ENCODE results near the gene GALNT9. TPM values are rescaled to one million over a fixed set of nuclear protein-coding genes. Genes with fewer than 3 reads are reported as not detected.

GALNT9 gene
- total and polyA plus RNA-seq, 10 donors: 0.20 to 2.4 (median 0.84) TPM

DNA sequence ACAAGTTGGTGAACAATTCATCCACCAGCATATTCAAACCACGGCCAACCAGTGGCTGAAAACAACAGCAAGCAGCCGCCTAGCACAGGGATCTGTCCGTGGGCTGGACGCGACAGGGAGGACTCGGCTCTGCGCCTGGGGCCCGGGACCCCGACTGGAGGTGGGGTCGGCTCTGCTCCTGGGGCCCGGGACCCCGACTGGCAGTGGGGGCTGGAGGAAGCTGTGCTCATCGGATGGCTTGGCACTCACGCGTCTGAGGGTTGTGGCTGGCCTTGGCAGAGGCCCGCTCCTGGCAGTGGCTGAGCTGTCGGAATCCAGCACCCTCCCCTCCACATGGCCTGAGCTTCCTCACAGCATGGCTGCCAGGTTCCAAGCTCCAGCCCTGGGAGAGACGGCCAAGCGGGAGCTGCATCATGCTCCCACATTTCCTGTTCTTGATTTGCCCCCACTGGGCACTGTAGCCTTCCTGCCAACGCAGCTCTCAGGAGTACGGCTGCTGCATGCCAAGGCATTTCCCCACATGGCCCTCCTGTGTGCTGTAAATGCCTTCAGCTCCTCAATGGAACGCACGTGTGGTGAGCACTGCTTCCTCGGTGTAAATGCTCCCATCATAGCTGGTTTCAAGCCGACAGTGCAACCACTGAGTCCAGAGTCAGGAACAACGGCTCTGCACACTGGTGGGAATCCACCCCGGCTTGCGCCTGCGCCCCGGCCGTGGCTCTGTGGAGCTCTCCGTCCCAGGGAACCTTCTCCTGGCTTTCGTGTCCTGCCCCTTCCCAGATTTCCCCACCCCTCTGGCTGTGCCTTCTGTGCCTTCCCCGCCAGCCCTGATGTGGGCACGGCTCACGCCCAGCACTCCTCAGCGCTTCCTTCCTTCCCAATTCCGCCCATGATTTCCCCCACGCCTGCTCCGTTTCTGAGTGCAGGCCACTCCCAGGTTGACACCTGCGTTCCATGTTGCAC lies 7.3 kb upstream of the GALNT9 start:
- Histone ChIP-seq H3K9me3 (no peaks in the 10 kb centered on the region), H3K27ac (no peak overlapping the region), H3K4me3 (no peak overlapping the region), H3K4me1 (peaks cover 0 to 4% (median 0%) of the 10 kb centered on the region in 6 donors), H3K36me3 (no peaks in the 10 kb centered on the region), H3K27me3 (replicated peaks in 1 of 7) (peaks cover 0 to 99% (median 17%) of the 10 kb centered on the region in 7 donors)
- 85 to 89% (median 86%) methylated on average over 36 to 41 of the region's 41 CpGs for WGBS, 5 donors
- no peak for DNase-seq
- intact Hi-C loops (cut with DNase I; ENCODE audit: low total_unique reads): no loop called here
- no peak for TF ChIP-seq POLR2A (IDR thresholded peaks at IDR 0.05)
- TF ChIP-seq, protein P1, sequence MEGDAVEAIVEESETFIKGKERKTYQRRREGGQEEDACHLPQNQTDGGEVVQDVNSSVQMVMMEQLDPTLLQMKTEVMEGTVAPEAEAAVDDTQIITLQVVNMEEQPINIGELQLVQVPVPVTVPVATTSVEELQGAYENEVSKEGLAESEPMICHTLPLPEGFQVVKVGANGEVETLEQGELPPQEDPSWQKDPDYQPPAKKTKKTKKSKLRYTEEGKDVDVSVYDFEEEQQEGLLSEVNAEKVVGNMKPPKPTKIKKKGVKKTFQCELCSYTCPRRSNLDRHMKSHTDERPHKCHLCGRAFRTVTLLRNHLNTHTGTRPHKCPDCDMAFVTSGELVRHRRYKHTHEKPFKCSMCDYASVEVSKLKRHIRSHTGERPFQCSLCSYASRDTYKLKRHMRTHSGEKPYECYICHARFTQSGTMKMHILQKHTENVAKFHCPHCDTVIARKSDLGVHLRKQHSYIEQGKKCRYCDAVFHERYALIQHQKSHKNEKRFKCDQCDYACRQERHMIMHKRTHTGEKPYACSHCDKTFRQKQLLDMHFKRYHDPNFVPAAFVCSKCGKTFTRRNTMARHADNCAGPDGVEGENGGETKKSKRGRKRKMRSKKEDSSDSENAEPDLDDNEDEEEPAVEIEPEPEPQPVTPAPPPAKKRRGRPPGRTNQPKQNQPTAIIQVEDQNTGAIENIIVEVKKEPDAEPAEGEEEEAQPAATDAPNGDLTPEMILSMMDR (IDR thresholded peaks at IDR 0.05 in 8 of 11, conservative IDR thresholded peaks at IDR 0.05 in 3 of 11): no peak
- TF ChIP-seq POLR2AphosphoS5 (IDR thresholded peaks at IDR 0.05): no peak

GRCh38 chr12:132335179-132335756 lies 5.9 kb upstream of the GALNT9 start:
- H3K4me1 ChIP-seq: no peaks in the 10 kb centered on the region
- no peak for DNase-seq
- intact Hi-C loops (cut with DNase I; ENCODE audit: low total_unique reads): no loop called here

GRCh38 chr12:132333766-132334165 lies 4.4 kb upstream of the GALNT9 start:
- Histone ChIP-seq H3K9me3 (no peaks in the 10 kb centered on the region), H3K4me3 (no peak overlapping the region), H3K36me3 (no peaks in the 10 kb centered on the region), H3K4me1 (peaks cover 0 to 8% (median 4%) of the 10 kb centered on the region in 6 donors), H3K27me3 (replicated peaks in 1 of 7) (peaks cover 0 to 99% (median 44%) of the 10 kb centered on the region in 7 donors), H3K27ac (no peak overlapping the region)
- intact Hi-C loops (cut with DNase I; ENCODE audit: low total_unique reads): no loop called here
- 73 to 84% (median 80%) methylated on average over 17 to 26 of the region's 26 CpGs for WGBS, 5 donors
- TF ChIP-seq POLR2AphosphoS5 (IDR thresholded peaks at IDR 0.05): no peak
- TF ChIP-seq, protein P1 (IDR thresholded peaks at IDR 0.05 in 8 of 11, conservative IDR thresholded peaks at IDR 0.05 in 3 of 11): no peak
- no peak for TF ChIP-seq POLR2A (IDR thresholded peaks at IDR 0.05)
- no peak for DNase-seq

More at GRCh38 chr12:132335179-132335756, 5.9 kb upstream of the GALNT9 start:
- H3K27ac ChIP-seq: no peak overlapping the region
- TF ChIP-seq POLR2A (IDR thresholded peaks at IDR 0.05) (no peak), POLR2AphosphoS5 (IDR thresholded peaks at IDR 0.05) (no peak)
- TF ChIP-seq, protein P1 (IDR thresholded peaks at IDR 0.05 in 8 of 11, conservative IDR thresholded peaks at IDR 0.05 in 3 of 11): no peak
- no peaks in the 10 kb centered on the region for H3K9me3 ChIP-seq
- WGBS, 5 donors: 84 to 89% (median 88%) methylated on average over 10 to 11 of the region's 11 CpGs
- no peaks in the 10 kb centered on the region for H3K36me3 ChIP-seq
- H3K27me3 ChIP-seq (replicated peaks in 1 of 7): peaks cover 0 to 99% (median 31%) of the 10 kb centered on the region in 7 donors
- H3K4me3 ChIP-seq: no peak overlapping the region

GRCh38 chr12:132333273-132333672 lies 3.9 kb upstream of the GALNT9 start:
- WGBS, 5 donors: 76 to 87% (median 81%) methylated on average over 8 to 13 of the region's 13 CpGs
- intact Hi-C loops (cut with DNase I; ENCODE audit: low total_unique reads): no loop called here
- Histone ChIP-seq H3K9me3 (no peaks in the 10 kb centered on the region), H3K27me3 (replicated peaks in 1 of 7) (peaks cover 0 to 99% (median 47%) of the 10 kb centered on the region in 7 donors), H3K36me3 (no peaks in the 10 kb centered on the region), H3K4me3 (no peak overlapping the region), H3K27ac (no peak overlapping the region), H3K4me1 (peaks cover 2 to 13% (median 9%) of the 10 kb centered on the region in 6 donors)
- no peak for TF ChIP-seq POLR2AphosphoS5 (IDR thresholded peaks at IDR 0.05)
- TF ChIP-seq, protein P1 (IDR thresholded peaks at IDR 0.05 in 8 of 11, conservative IDR thresholded peaks at IDR 0.05 in 3 of 11): no peak
- TF ChIP-seq POLR2A (IDR thresholded peaks at IDR 0.05): no peak
- no peak for DNase-seq
